ENCODE results near the gene SSC4D. TPM values are rescaled to one million over a fixed set of nuclear protein-coding genes. Genes with fewer than 3 reads are reported as not detected.

Gene SSC4D
- total and polyA plus RNA-seq, 9 of the 15 experiments (the other 6 are each of a cell fraction or from before 2014, with no cell fraction given), result 0.06 to 1.1 (median 0.85) TPM; not detected in 1

GRCh38 chr7:76393116-76394031 is 16.1 kb downstream of the SSC4D start (continued):
- no peak for TF ChIP-seq ZHX1 (conservative IDR thresholded peaks at IDR 0.05; ENCODE audit: low read length)

- CTCF ChIA-PET (ENCODE audit: low intra/inter-chr PET ratio), result no interaction called here
- H3K9ac ChIP-seq (ENCODE audit: insufficient read depth in 1 of 2, low read depth in 2 of 2, low read length in 2 of 2), result peak overlapping the region; percentile 87
- no peaks in the 10 kb centered on the region for H4K20me1 ChIP-seq (replicated peaks; ENCODE audit: control insufficient read depth, insufficient read depth, low read length)
- H3K4me2 ChIP-seq (ENCODE audit: insufficient read depth, low read length), result peak overlapping the region; percentile 83
- FAIRE-seq, result no peak
- ATAC-seq, result no peak
- POLR2A ChIA-PET, result interaction anchor here (0.6 to 1.1 kb wide), 3 partner anchors 17 to 41 kb away, joined by 3 to 4 read pairs (median 3); no protein-coding TSS in a partner anchor
- no peaks in the 10 kb centered on the region for H3K9me3 ChIP-seq (replicated peaks; ENCODE audit: control insufficient read depth, insufficient read depth, low read depth, low read length)
- peaks cover 5% of the 10 kb centered on the region for H3K79me2 ChIP-seq (ENCODE audit: control insufficient read depth, insufficient read depth, low read length)
- intact Hi-C loops (cut with micrococcal nuclease) (loop anchor here (2.0 kb wide), 1 partner anchor 34 kb away; the partner anchor contains the start of gene YWHAG), in situ Hi-C loops (cut with MboI) (no loop called here)
- peak overlapping the region; percentile 93 for H2AFZ ChIP-seq (ENCODE audit: low read depth, low read length)
- BruUV-seq (replicated peaks), result TSS peak; percentile 90
- DNase-seq (ENCODE audit: extremely low read depth in 1 of 4, low spot score in 3 of 4), result no peak
- WGBS (ENCODE audit: insufficient coverage, low coverage, missing lambda C conversion rate), result 28% methylated on average over 12 of the region's 12 CpGs
- H3K36me3 ChIP-seq (ENCODE audit: control insufficient read depth, insufficient read depth, low read length), result no peaks in the 10 kb centered on the region
- H3K27ac ChIP-seq (ENCODE audit: extremely low read depth, low read depth, low read length), result peak overlapping the region; percentile 77
- peak overlapping the region; percentile 53; the same call in 1 of the 2 replicates for H3K4me3 ChIP-seq
- no peaks in the 10 kb centered on the region for H3K27me3 ChIP-seq (ENCODE audit: control insufficient read depth in 2 of 2, insufficient read depth in 2 of 2, low read length in 2 of 2)
- no peaks in the 10 kb centered on the region for H3K9me1 ChIP-seq (ENCODE audit: control insufficient read depth, insufficient read depth, low read length)
- H3K4me1 ChIP-seq (replicated peaks in 1 of 2; ENCODE audit: control insufficient read depth in 2 of 2, insufficient read depth in 2 of 2, low read length in 2 of 2), result peaks cover 48 to 72% of the 10 kb centered on the region in 2 experiments
- TF ChIP-seq SAFB2 (IDR thresholded peaks at IDR 0.05; ENCODE audit: borderline replicate concordance, low read depth, low read length, severe bottlenecking), result no peak
- no peak for TF ChIP-seq KAT8 (IDR thresholded peaks at IDR 0.05; ENCODE audit: low read depth)
- 0 out of 2 replicates have a peak, but pooled peaks have one; percentile 10 for TF ChIP-seq ZNF41 (CRISPR knock-in tag; conservative IDR thresholded peaks at IDR 0.05)
- TF ChIP-seq ZNF175 (CRISPR knock-in tag; IDR thresholded peaks at IDR 0.05; ENCODE audit: low read depth), result peak; percentile 53; the same call in 1 of the 2 replicates
- TF ChIP-seq POLR2H (tag; IDR thresholded peaks at IDR 0.05; ENCODE audit: low read depth), result no peak
- no peak for TF ChIP-seq NR2F6 (CRISPR knock-in tag; IDR thresholded peaks at IDR 0.05)
- TF ChIP-seq SREBF1 (IDR thresholded peaks at IDR 0.05; ENCODE audit: borderline replicate concordance, low read depth, low read length), result no peak
- TF ChIP-seq ETV1 (tag; conservative IDR thresholded peaks at IDR 0.05; ENCODE audit: low read depth), result no peak
- no peak for TF ChIP-seq TFE3 (CRISPR knock-in tag; IDR thresholded peaks at IDR 0.05)
- no peak for TF ChIP-seq NR2C2 (CRISPR knock-in tag; IDR thresholded peaks at IDR 0.05)
- TF ChIP-seq NR2C2 (tag; IDR thresholded peaks at IDR 0.05), result peak; percentile 83; the same call in 1 of the 2 replicates
- no peak for TF ChIP-seq ZBTB12 (CRISPR knock-in tag; IDR thresholded peaks at IDR 0.05)
Measured at GRCh38 chr7:76392531-76393115, 16.9 kb downstream of the SSC4D start.

Measured in K562 (cell line).